Ovary (tissue), 3 donors: ENCODE results near the gene PCSK2.

ENCODE experiments used
- CTCF ChIP-seq, 3 donors: fragments of 450-650 bp in 2 of 3; fragments of 200-600 bp in 1 of 3; IDR thresholded peaks; one replicate each; pipeline versions ENCODE4 v1.5.1 to v1.8.0; 2016 to 2022; ENCODE audit warnings: antibody characterized with exemption in 3 of 3, mild to moderate bottlenecking in 1 of 3
- EP300 ChIP-seq: sonication (generic); formaldehyde crosslinking; IDR thresholded peaks from one replicate; pipeline ENCODE4 v1.6.1; 2017; ENCODE audit warnings: antibody characterized with exemption
- POLR2A ChIP-seq: fragments of 450-650 bp; IDR thresholded peaks from one replicate; pipeline ENCODE4 v1.6.1; 2017; ENCODE audit warnings: antibody characterized with exemption, mild to moderate bottlenecking, moderate library complexity
- donor health status: DM: no; HTN: no; CAD: no.

DNA sequence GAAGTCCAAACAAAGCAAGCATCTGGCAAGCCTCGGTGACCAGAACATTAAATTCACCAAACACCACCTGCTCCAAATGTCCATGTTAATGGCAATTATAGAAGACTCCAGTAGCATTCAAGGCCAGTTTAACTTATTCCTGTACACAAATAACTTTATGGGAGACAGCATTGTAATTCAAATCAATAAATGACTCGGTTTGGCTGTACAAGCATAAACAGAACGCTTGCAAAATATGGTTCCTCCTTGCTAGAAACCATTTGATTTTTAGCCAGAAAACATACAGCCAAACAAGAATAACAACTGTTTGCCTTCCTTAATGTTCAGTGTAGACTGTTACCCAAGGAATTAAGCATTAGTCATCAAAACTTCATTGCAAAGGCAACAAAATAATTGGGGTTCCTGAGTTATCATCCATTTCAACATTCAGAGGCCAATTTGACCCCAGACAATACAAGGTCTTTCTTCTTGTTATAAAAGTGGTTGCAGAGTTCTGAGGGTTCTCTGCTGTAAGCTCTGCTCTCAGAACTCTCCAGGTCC lies 179.3 kb downstream of the PCSK2 start:
- TF ChIP-seq CTCF (IDR thresholded peaks at IDR 0.05) (no peak), POLR2A (no peak), EP300 (no peak)
